HepG2 (cell line): ENCODE data around the gene PRM3. TPM values are rescaled to one million over a fixed set of nuclear protein-coding genes. Genes with fewer than 3 reads are reported as not detected.

ENCODE experiments used
- BCL6 ChIP-seq: IDR thresholded peaks from 2 replicates; pipeline ENCODE4 v1.6.1; 2016; ENCODE audit warnings: missing genetic modification reagents, missing compliant biosample characterization
- JDP2 ChIP-seq: sonication (generic); formaldehyde crosslinking; IDR thresholded peaks from 2 replicates; pipeline ENCODE4 v1.8.1; 2022; ENCODE audit warnings: missing genetic modification reagents, borderline replicate concordance
- KDM5A ChIP-seq: fragments of 200-600 bp; sonication (generic); IDR thresholded peaks from 2 replicates; pipeline ENCODE4 v1.7.0; 2018; ENCODE audit warnings: antibody characterized with exemption, mild to moderate bottlenecking, low read length, borderline replicate concordance
- LCORL ChIP-seq, 2 experiments: fragments of 450-650 bp in 1 of 2; sonication (generic) in 1 of 2; formaldehyde crosslinking in 1 of 2; IDR thresholded peaks; 2 replicates each; pipeline versions ENCODE4 v1.5.0 to v1.6.1; 2017 to 2020; ENCODE audit warnings: antibody characterized with exemption in 1 of 2, missing genetic modification reagents in 1 of 2
- MAZ ChIP-seq, 2 experiments: sonication (generic) in 1 of 2; formaldehyde crosslinking in 1 of 2; IDR thresholded peaks; 2 replicates each; pipeline versions ENCODE4 v1.5.0 to v1.6.1; 2012 to 2020; ENCODE audit warnings: low read depth in 2 of 2, mild to moderate bottlenecking in 2 of 2, borderline replicate concordance in 1 of 2, improper control_type of control experiment in 1 of 2, low read length in 1 of 2, missing genetic modification reagents in 1 of 2, moderate library complexity in 1 of 2
- MTF2 ChIP-seq: sonication (generic); formaldehyde crosslinking; IDR thresholded peaks from 2 replicates; pipeline ENCODE4 v1.5.0; 2020; ENCODE audit warnings: missing genetic modification reagents, borderline replicate concordance
- NAIF1 ChIP-seq: sonication (generic); formaldehyde crosslinking; IDR thresholded peaks from 2 replicates; pipeline ENCODE4 v1.5.0; 2020; ENCODE audit warnings: mild to moderate bottlenecking, missing genetic modification reagents, borderline replicate concordance
- RAD21 ChIP-seq: fragments of 450-650 bp; formaldehyde crosslinking; IDR thresholded peaks from 2 replicates; pipeline ENCODE4 v1.5.0; 2020; ENCODE audit warnings: mild to moderate bottlenecking
- RXRB ChIP-seq: IDR thresholded peaks from 2 replicates; pipeline ENCODE4 v1.6.1; 2016; ENCODE audit warnings: borderline replicate concordance, missing genetic modification reagents, missing compliant biosample characterization
- TBL1XR1 ChIP-seq: fragments of 150-350 bp; IDR thresholded peaks from 2 replicates; pipeline ENCODE4 v1.6.1; 2014; ENCODE audit warnings: borderline replicate concordance, low read length; ENCODE audit not compliant: partially characterized antibody
- THYN1 ChIP-seq: sonication (generic); formaldehyde crosslinking; IDR thresholded peaks from 2 replicates; pipeline ENCODE4 v1.8.1; 2023; ENCODE audit warnings: low read depth, mild to moderate bottlenecking, moderate library complexity, missing genetic modification reagents, borderline replicate concordance
- ZKSCAN8 ChIP-seq: IDR thresholded peaks from 2 replicates; pipeline ENCODE4 v1.6.1; 2016; ENCODE audit warnings: borderline replicate concordance, missing genetic modification reagents, missing compliant biosample characterization
- ZNF160 ChIP-seq: sonication (generic); formaldehyde crosslinking; IDR thresholded peaks from 2 replicates; pipeline ENCODE4 v1.8.0; 2022; ENCODE audit warnings: mild to moderate bottlenecking, inconsistent platforms, missing genetic modification reagents
- ZNF451 ChIP-seq: sonication (generic); formaldehyde crosslinking; IDR thresholded peaks from 2 replicates; pipeline ENCODE4 v1.5.0; 2020; ENCODE audit warnings: mild to moderate bottlenecking, missing genetic modification reagents
- ZNF549 ChIP-seq: sonication (generic); formaldehyde crosslinking; IDR thresholded peaks from 2 replicates; pipeline ENCODE4 v1.5.0; 2020; ENCODE audit warnings: missing genetic modification reagents
- ZNF703 ChIP-seq: sonication (generic); formaldehyde crosslinking; IDR thresholded peaks from 2 replicates; pipeline ENCODE4 v1.5.1; 2020; ENCODE audit warnings: missing genetic modification reagents, mild to moderate bottlenecking, moderate library complexity, borderline replicate concordance
- ZNF768 ChIP-seq: sonication (generic); formaldehyde crosslinking; IDR thresholded peaks from 2 replicates; pipeline ENCODE4 v1.4.0; 2020; ENCODE audit warnings: missing genetic modification reagents
- ZNF777 ChIP-seq: sonication (generic); formaldehyde crosslinking; IDR thresholded peaks from 2 replicates; pipeline ENCODE4 v1.4.0; 2020; ENCODE audit warnings: missing genetic modification reagents
- ZZZ3 ChIP-seq: sonication (generic); formaldehyde crosslinking; IDR thresholded peaks from 2 replicates; pipeline ENCODE4 v1.4.0; 2020; ENCODE audit warnings: missing genetic modification reagents, mild to moderate bottlenecking, borderline replicate concordance
- polyA plus RNA-seq, 8 experiments: library from polyadenylated mRNA; depleted of rRNA in 3 of 8; stranded (reverse) in 7 of 8; unstranded in 1 of 8; fragments of >200 nt; fragmentation: Illumina TruSeq in 4 of 8; extraction: Trizol in 4 of 8; gene quantifications; 2 replicates each; pipeline versions ENCODE4 v1.2.1 to v1.2.3, GENCODE V29; 2011 to 2016; ENCODE audit warnings: low read depth in 4 of 8, missing spikeins in 1 of 8, mixed read lengths in 1 of 8; ENCODE audit not compliant: insufficient read depth in 1 of 8
- total RNA-seq, 5 experiments: library from RNA; depleted of rRNA; stranded (reverse); fragments of >200 nt; fragmentation: Illumina TruSeq; extraction: Trizol; gene quantifications; 2 replicates each; pipeline ENCODE4 v1.2.3, GENCODE V29; 2016; ENCODE audit warnings: low read depth in 1 of 5
- TF ChIP-seq, protein P1 (sequence below): sonication (generic); formaldehyde crosslinking; IDR thresholded peaks from 2 replicates; pipeline ENCODE4 v1.5.1; 2020; ENCODE audit warnings: mild to moderate bottlenecking, moderate library complexity, missing genetic modification reagents
- TF ChIP-seq, protein P2 (sequence below): sonication (generic); formaldehyde crosslinking; IDR thresholded peaks from 2 replicates; pipeline ENCODE4 v1.8.0; 2022; ENCODE audit warnings: missing genetic modification reagents, low read depth, mild to moderate bottlenecking, borderline replicate concordance
- TF ChIP-seq, protein P3 (sequence below): sonication (generic); formaldehyde crosslinking; IDR thresholded peaks from 2 replicates; pipeline ENCODE4 v1.4.0; 2020; ENCODE audit warnings: mild to moderate bottlenecking, missing genetic modification reagents
- TF ChIP-seq, protein P4 (sequence below): conservative IDR thresholded peaks from 2 replicates; pipeline ENCODE4 v1.6.1; 2018; ENCODE audit warnings: missing genetic modification reagents
- TF ChIP-seq, protein P5 (sequence below): sonication (generic); formaldehyde crosslinking; IDR thresholded peaks from 2 replicates; pipeline ENCODE4 v1.4.0; 2020; ENCODE audit warnings: missing genetic modification reagents

PRM3 gene
- total and polyA plus RNA-seq, 2 of the 13 experiments (the other 11 are each of a cell fraction or from before 2014, with no cell fraction given) = not detected

DNA sequence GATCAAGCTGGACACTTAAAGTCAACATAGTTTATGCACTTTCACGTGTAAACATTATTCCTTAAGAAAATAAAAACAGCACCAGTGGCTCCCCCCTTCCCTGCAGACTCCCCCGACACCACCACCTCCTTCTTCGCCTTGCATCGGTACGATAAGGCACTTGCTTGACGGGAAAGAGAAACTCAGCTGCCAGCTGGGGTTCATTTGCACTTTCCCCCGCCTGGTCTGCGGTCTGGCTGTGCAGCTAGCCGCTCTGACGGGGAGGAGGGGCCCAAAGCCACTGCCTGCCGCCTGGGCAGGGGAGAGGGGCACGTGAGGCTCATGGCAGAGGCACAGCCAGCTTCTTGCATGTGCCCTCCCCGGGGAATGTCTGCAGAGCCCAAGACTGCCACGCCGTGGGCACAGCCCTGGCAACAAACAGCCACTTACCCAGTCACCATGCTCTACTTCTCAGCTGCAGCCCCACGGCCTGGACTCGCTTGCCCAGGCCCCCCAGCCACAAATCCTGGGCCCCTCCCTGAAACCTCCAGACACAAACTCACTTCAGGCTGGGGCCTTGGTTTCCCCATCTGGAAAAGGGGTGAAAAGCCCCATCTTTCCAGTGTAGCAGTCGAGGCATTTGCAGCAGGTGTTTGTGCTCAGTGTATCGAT is 24.2 kb upstream of the PRM3 start (continued):
- TF ChIP-seq, protein P1, sequence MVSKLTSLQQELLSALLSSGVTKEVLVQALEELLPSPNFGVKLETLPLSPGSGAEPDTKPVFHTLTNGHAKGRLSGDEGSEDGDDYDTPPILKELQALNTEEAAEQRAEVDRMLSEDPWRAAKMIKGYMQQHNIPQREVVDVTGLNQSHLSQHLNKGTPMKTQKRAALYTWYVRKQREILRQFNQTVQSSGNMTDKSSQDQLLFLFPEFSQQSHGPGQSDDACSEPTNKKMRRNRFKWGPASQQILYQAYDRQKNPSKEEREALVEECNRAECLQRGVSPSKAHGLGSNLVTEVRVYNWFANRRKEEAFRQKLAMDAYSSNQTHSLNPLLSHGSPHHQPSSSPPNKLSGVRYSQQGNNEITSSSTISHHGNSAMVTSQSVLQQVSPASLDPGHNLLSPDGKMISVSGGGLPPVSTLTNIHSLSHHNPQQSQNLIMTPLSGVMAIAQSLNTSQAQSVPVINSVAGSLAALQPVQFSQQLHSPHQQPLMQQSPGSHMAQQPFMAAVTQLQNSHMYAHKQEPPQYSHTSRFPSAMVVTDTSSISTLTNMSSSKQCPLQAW (CRISPR knock-in tag) = no peak
- TF ChIP-seq, protein P2, sequence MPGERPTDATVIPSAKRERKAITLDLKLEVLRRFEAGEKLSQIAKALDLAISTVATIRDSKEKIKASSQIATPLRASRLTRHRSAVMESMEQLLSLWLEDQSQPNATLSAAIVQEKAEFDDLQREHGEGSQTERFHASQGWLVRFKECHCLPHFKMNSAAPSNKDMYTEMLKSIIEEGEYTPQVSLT (CRISPR knock-in tag) = no peak
- TF ChIP-seq, protein P3, sequence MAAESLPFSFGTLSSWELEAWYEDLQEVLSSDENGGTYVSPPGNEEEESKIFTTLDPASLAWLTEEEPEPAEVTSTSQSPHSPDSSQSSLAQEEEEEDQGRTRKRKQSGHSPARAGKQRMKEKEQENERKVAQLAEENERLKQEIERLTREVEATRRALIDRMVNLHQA (CRISPR knock-in tag) = no peak
- TF ChIP-seq ZNF451 (peak; percentile 86), ZNF703 (CRISPR knock-in tag) (no peak), JDP2 (CRISPR knock-in tag) (no peak; the same call in 1 of the 2 replicates), THYN1 (CRISPR knock-in tag) (no peak), ZNF549 (no peak), KDM5A (no peak), TBL1XR1 (no peak), ZNF160 (CRISPR knock-in tag) (peak; percentile 60; the same call in 1 of the 2 replicates), ZKSCAN8 (CRISPR knock-in tag) (0 out of 2 replicates have a peak, but pooled peaks have one; percentile 15), BCL6 (CRISPR knock-in tag) (peak; percentile 69), NAIF1 (CRISPR knock-in tag) (no peak), ZNF768 (peak; percentile 92), LCORL (IDR thresholded peaks at IDR 0.05) (no peak), LCORL (CRISPR knock-in tag; IDR thresholded peaks at IDR 0.05) (peak; percentile 69), RXRB (CRISPR knock-in tag) (no peak; the same call in 1 of the 2 replicates), ZZZ3 (CRISPR knock-in tag) (no peak), MTF2 (CRISPR knock-in tag) (no peak), ZNF777 (0 out of 2 replicates have a peak, but pooled peaks have one; percentile 66), MAZ (IDR thresholded peaks at IDR 0.05; ENCODE audit: borderline replicate concordance, low read depth, low read length) (no peak), MAZ (CRISPR knock-in tag; IDR thresholded peaks at IDR 0.05; ENCODE audit: low read depth) (peak; percentile 84), RAD21 (CRISPR knock-in tag) (peak; percentile 39; the same call in 1 of the 2 replicates)
- TF ChIP-seq, protein P4, sequence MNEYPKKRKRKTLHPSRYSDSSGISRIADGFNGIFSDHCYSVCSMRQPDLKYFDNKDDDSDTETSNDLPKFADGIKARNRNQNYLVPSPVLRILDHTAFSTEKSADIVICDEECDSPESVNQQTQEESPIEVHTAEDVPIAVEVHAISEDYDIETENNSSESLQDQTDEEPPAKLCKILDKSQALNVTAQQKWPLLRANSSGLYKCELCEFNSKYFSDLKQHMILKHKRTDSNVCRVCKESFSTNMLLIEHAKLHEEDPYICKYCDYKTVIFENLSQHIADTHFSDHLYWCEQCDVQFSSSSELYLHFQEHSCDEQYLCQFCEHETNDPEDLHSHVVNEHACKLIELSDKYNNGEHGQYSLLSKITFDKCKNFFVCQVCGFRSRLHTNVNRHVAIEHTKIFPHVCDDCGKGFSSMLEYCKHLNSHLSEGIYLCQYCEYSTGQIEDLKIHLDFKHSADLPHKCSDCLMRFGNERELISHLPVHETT (CRISPR knock-in tag) = 0 out of 2 replicates have a peak, but pooled peaks have one; percentile 43
- TF ChIP-seq, protein P5, sequence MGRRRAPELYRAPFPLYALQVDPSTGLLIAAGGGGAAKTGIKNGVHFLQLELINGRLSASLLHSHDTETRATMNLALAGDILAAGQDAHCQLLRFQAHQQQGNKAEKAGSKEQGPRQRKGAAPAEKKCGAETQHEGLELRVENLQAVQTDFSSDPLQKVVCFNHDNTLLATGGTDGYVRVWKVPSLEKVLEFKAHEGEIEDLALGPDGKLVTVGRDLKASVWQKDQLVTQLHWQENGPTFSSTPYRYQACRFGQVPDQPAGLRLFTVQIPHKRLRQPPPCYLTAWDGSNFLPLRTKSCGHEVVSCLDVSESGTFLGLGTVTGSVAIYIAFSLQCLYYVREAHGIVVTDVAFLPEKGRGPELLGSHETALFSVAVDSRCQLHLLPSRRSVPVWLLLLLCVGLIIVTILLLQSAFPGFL = 0 out of 2 replicates have a peak, but pooled peaks have one; percentile 60
